ENCODE data around the gene ARSG.
"Not testable (repeated sequence)": the region's sequence is repeated elsewhere in the genome, so short reads cannot be mapped to it uniquely, and the experiment has no call there.

- TF ChIP-seq EGR1 (IDR thresholded peaks at IDR 0.05; ENCODE audit: low read depth in 2 of 2); CTCF (IDR thresholded peaks at IDR 0.05; ENCODE audit: low read depth, low read length, missing input control): not testable (repeated sequence)
Measured at GRCh38 chr17:68281965-68282364, 9.3 kb upstream of the ARSG start.
